SK-N-SH treated with all-trans-retinoic acid at 6 μM for 48 hours (cell line): ENCODE results near the gene RERE.

Experiments used
- ATAC-seq: fragments of 200-7000 bp; cut with Tn5 transposase; 3 replicates; pipeline ENCODE4 v1.9.1; 2020; ENCODE audit warnings: mild to moderate bottlenecking, moderate library complexity
- ARNTL ChIP-seq: fragments of 450-650 bp; formaldehyde crosslinking; IDR thresholded peaks from 2 replicates; pipeline ENCODE4 v1.5.0; 2020; ENCODE audit warnings: low read depth, mild to moderate bottlenecking, moderate library complexity, borderline replicate concordance
- CREB5 ChIP-seq: fragments of 250-450 bp; sonication (Bioruptor Pico); IDR thresholded peaks from 2 replicates; pipeline ENCODE4 v1.5.1; 2020; ENCODE audit warnings: low read depth, mild to moderate bottlenecking, moderate library complexity
- CSDC2 ChIP-seq: fragments of 250-450 bp; sonication (Bioruptor Pico); IDR thresholded peaks from 2 replicates; pipeline ENCODE4 v1.5.0; 2020; ENCODE audit warnings: mild to moderate bottlenecking, moderate library complexity
- CSRNP3 ChIP-seq: fragments of 250-450 bp; sonication (Bioruptor Pico); IDR thresholded peaks from 2 replicates; pipeline ENCODE4 v1.5.1; 2021; ENCODE audit warnings: mild to moderate bottlenecking, moderate library complexity
- ESRRG ChIP-seq: fragments of 250-450 bp; sonication (Bioruptor Pico); IDR thresholded peaks from 2 replicates; pipeline ENCODE4 v1.6.1; 2021; ENCODE audit warnings: mild to moderate bottlenecking
- GLIS3 ChIP-seq: fragments of 250-450 bp; sonication (Bioruptor Pico); IDR thresholded peaks from 2 replicates; pipeline ENCODE4 v1.5.0; 2020; ENCODE audit warnings: mild to moderate bottlenecking, moderate library complexity
- ISL1 ChIP-seq: fragments of 250-450 bp; sonication (Bioruptor Pico); IDR thresholded peaks from 2 replicates; pipeline ENCODE4 v2.1.2; 2022; ENCODE audit warnings: mild to moderate bottlenecking, moderate library complexity
- PATZ1 ChIP-seq: fragments of 250-450 bp; sonication (Bioruptor Pico); IDR thresholded peaks from 2 replicates; pipeline ENCODE4 v1.8.0; 2020; ENCODE audit warnings: mild to moderate bottlenecking, moderate library complexity, borderline replicate concordance
- POU6F1 ChIP-seq: fragments of 250-450 bp; sonication (Bioruptor Pico); IDR thresholded peaks from 2 replicates; pipeline ENCODE4 v1.8.0; 2021; ENCODE audit warnings: low read depth, mild to moderate bottlenecking, moderate library complexity, borderline replicate concordance
- PPARA ChIP-seq: fragments of 250-450 bp; sonication (Bioruptor Pico); IDR thresholded peaks from 2 replicates; pipeline ENCODE4 v1.5.0; 2020; ENCODE audit warnings: mild to moderate bottlenecking, borderline replicate concordance
- RARB ChIP-seq: fragments of 250-450 bp; sonication (Bioruptor Pico); IDR thresholded peaks from 2 replicates; pipeline ENCODE4 v1.8.0; 2021; ENCODE audit warnings: mild to moderate bottlenecking, moderate library complexity
- SNAI2 ChIP-seq: fragments of 250-450 bp; sonication (Bioruptor Pico); IDR thresholded peaks from 2 replicates; pipeline ENCODE4 v1.5.0; 2020; ENCODE audit warnings: mild to moderate bottlenecking, moderate library complexity
- TCF4 ChIP-seq: fragments of 250-450 bp; sonication (Bioruptor Pico); IDR thresholded peaks from 2 replicates; pipeline ENCODE4 v1.8.0; 2021; ENCODE audit warnings: mild to moderate bottlenecking, moderate library complexity, borderline replicate concordance
- TOX ChIP-seq: fragments of 250-450 bp; sonication (Bioruptor Pico); IDR thresholded peaks from 2 replicates; pipeline ENCODE4 v1.8.0; 2021; ENCODE audit warnings: mild to moderate bottlenecking, moderate library complexity, borderline replicate concordance
- TSHZ2 ChIP-seq: fragments of 250-450 bp; sonication (Bioruptor Pico); IDR thresholded peaks from 2 replicates; pipeline ENCODE4 v1.5.0; 2020; ENCODE audit warnings: mild to moderate bottlenecking, moderate library complexity
- ZC3H10 ChIP-seq: fragments of 250-450 bp; sonication (Bioruptor Pico); IDR thresholded peaks from 2 replicates; pipeline ENCODE4 v1.5.1; 2021; ENCODE audit warnings: mild to moderate bottlenecking, moderate library complexity
- ZFP3 ChIP-seq: fragments of 250-450 bp; sonication (Bioruptor Pico); IDR thresholded peaks from 2 replicates; pipeline ENCODE4 v1.5.0; 2020; ENCODE audit warnings: mild to moderate bottlenecking, moderate library complexity
- ZFP30 ChIP-seq: fragments of 450-650 bp; formaldehyde crosslinking; IDR thresholded peaks from 2 replicates; pipeline ENCODE4 v1.5.0; 2022; ENCODE audit warnings: mild to moderate bottlenecking, moderate library complexity
- ZNF565 ChIP-seq: fragments of 450-650 bp; formaldehyde crosslinking; conservative IDR thresholded peaks from 2 replicates; pipeline ENCODE4 v1.5.0; 2020; ENCODE audit warnings: low read depth, mild to moderate bottlenecking, moderate library complexity
- ZNF8 ChIP-seq: fragments of 450-650 bp; formaldehyde crosslinking; IDR thresholded peaks from 2 replicates; pipeline ENCODE4 v1.5.0; 2020; ENCODE audit warnings: mild to moderate bottlenecking, moderate library complexity

Gene RERE

GRCh38 chr1:8423269-8423691 lies 394.2 kb downstream of the RERE start:
- TF ChIP-seq ZFP30 (CRISPR knock-in tag) (no peak), TCF4 (CRISPR knock-in tag) (no peak), ESRRG (CRISPR knock-in tag) (no peak)
- TF ChIP-seq, all 23 proteins: peak for 0
- peak; percentile 13 for ATAC-seq

GRCh38 chr1:8422510-8423268 lies 394.8 kb downstream of the RERE start:
- ATAC-seq: peak; percentile 41
- no peak for TF ChIP-seq ZC3H10 (CRISPR knock-in tag)
- TF ChIP-seq ARNTL (CRISPR knock-in tag): no peak
- TF ChIP-seq SNAI2 (CRISPR knock-in tag): no peak
- TF ChIP-seq POU6F1 (CRISPR knock-in tag): no peak
- no peak for TF ChIP-seq TSHZ2
- TF ChIP-seq ZNF565: no peak
- no peak for TF ChIP-seq CSDC2 (CRISPR knock-in tag)
- no peak for TF ChIP-seq PPARA (CRISPR knock-in tag)
- no peak for TF ChIP-seq PATZ1
- no peak for TF ChIP-seq ZFP3 (CRISPR knock-in tag)
- TF ChIP-seq ZNF8: no peak
- TF ChIP-seq TCF4 (CRISPR knock-in tag): no peak

GRCh38 chr1:8421721-8422120 lies 395.7 kb downstream of the RERE start:
- no peak for TF ChIP-seq RARB
- no peak for TF ChIP-seq TSHZ2
- no peak for TF ChIP-seq GLIS3
- no peak for TF ChIP-seq SNAI2 (CRISPR knock-in tag)
- TF ChIP-seq, all 23 proteins: peak for 0
- ATAC-seq: peak; percentile 39

GRCh38 chr1:8420318-8420717 lies 397.1 kb downstream of the RERE start:
- ATAC-seq: no peak
- no peak for TF ChIP-seq RARB
- TF ChIP-seq ZFP3 (CRISPR knock-in tag): no peak
- no peak for TF ChIP-seq CREB5
- TF ChIP-seq SNAI2 (CRISPR knock-in tag): no peak
- no peak for TF ChIP-seq CSDC2 (CRISPR knock-in tag)
- TF ChIP-seq ISL1: no peak
- TF ChIP-seq ZNF565: no peak
- no peak for TF ChIP-seq ESRRG (CRISPR knock-in tag)
- TF ChIP-seq PPARA (CRISPR knock-in tag): no peak
- TF ChIP-seq ZNF8: no peak
- no peak for TF ChIP-seq ZFP30 (CRISPR knock-in tag)
- no peak for TF ChIP-seq TOX (CRISPR knock-in tag)
- TF ChIP-seq TSHZ2: no peak
- TF ChIP-seq CSRNP3 (CRISPR knock-in tag): no peak
